ENCODE data around the gene ZCCHC8. TPM values are rescaled to one million over a fixed set of nuclear protein-coding genes. Genes with fewer than 3 reads are reported as not detected.
A peak's percentile ranks its signal among the peaks of the same experiment; 100 is the strongest.

ZCCHC8 gene
- total RNA-seq, 1 experiment from 2014 or later: 30.5 TPM

- TF ChIP-seq MAX (IDR thresholded peaks at IDR 0.05): peak; percentile 8; the same call in 1 of the 2 replicates
- peak; percentile 90 for TF ChIP-seq ZFX (IDR thresholded peaks at IDR 0.05)
- peak; percentile 51 for TF ChIP-seq RAD21 (IDR thresholded peaks at IDR 0.05; ENCODE audit: low read depth)
Observed at GRCh38 chr12:122421821-122422729, 78.7 kb downstream of the ZCCHC8 start, which contains the start of gene CLIP1 (continued).

Other genes starting within 250 kb of the ZCCHC8 start
- 19.4 TPM for gene VPS33A, start 234.4 kb downstream of the ZCCHC8 start, total RNA-seq (2021; ENCODE audit: unreplicated experiment)
- 42.9 TPM for gene CLIP1, start 78.3 kb downstream of the ZCCHC8 start, total RNA-seq (2021; ENCODE audit: unreplicated experiment)
- 68.7 TPM for gene RSRC2, start 26.0 kb upstream of the ZCCHC8 start, total RNA-seq (2021; ENCODE audit: unreplicated experiment)
- gene KNTC1, start 26.3 kb upstream of the ZCCHC8 start, total RNA-seq (2021; ENCODE audit: unreplicated experiment): 70.2 TPM
- gene HCAR2, start 202.4 kb upstream of the ZCCHC8 start, total RNA-seq (2021; ENCODE audit: unreplicated experiment): not detected
- gene HCAR3, start 215.9 kb upstream of the ZCCHC8 start, total RNA-seq (2021; ENCODE audit: unreplicated experiment): not detected
- gene HCAR1, start 229.9 kb upstream of the ZCCHC8 start, total RNA-seq (2021; ENCODE audit: unreplicated experiment): not detected

Measured in HCT116 (cell line).